SKM-1 (cell line): ENCODE results near the gene UQCR10.
A peak's percentile ranks its signal among the peaks of the same experiment; 100 is the strongest.

ENCODE experiments used
- DNase-seq: peaks from one replicate; lab custom pipeline; 2025; ENCODE audit not compliant: unreplicated experiment; lab: John Stamatoyannopoulos, UW

The UQCR10 gene

GRCh38 chr22:29797351-29797750, 30.2 kb downstream of the UQCR10 start:
- DNase-seq, result peak; percentile 52

- no peak for DNase-seq
These were observed 31.1 kb downstream of the UQCR10 start for GRCh38 chr22:29798318-29798717.

- no peak for DNase-seq
These were observed 31.6 kb downstream of the UQCR10 start for GRCh38 chr22:29798801-29799200.

- DNase-seq, result peak; percentile 86
These were observed 32.1 kb downstream of the UQCR10 start for GRCh38 chr22:29799217-29799680.

- no peak for DNase-seq
These were observed 34.0 kb downstream of the UQCR10 start for GRCh38 chr22:29801153-29801552.

- no peak for DNase-seq
These were observed 34.6 kb downstream of the UQCR10 start for GRCh38 chr22:29801796-29802195.

- no peak for DNase-seq
These were observed 36.0 kb downstream of the UQCR10 start for GRCh38 chr22:29803190-29803589.

- DNase-seq, result no peak
These were observed 37.8 kb downstream of the UQCR10 start for GRCh38 chr22:29804985-29805384.

- no peak for DNase-seq
These were observed 39.0 kb downstream of the UQCR10 start for GRCh38 chr22:29806196-29806595.

GRCh38 chr22:29810216-29810615, 43.0 kb downstream of the UQCR10 start:
- no peak for DNase-seq

GRCh38 chr22:29811377-29811776, 44.2 kb downstream of the UQCR10 start:
- no peak for DNase-seq

GRCh38 chr22:29813126-29813525, 46.0 kb downstream of the UQCR10 start:
- no peak for DNase-seq

- DNase-seq, result no peak
These were observed 46.4 kb downstream of the UQCR10 start for GRCh38 chr22:29813563-29813962.

- no peak for DNase-seq
These were observed 46.8 kb downstream of the UQCR10 start for GRCh38 chr22:29814003-29814402.

GRCh38 chr22:29815580-29815979, 48.4 kb downstream of the UQCR10 start:
- DNase-seq, result no peak

GRCh38 chr22:29816128-29816527, 49.0 kb downstream of the UQCR10 start:
- no peak for DNase-seq

GRCh38 chr22:29816539-29816938, 49.4 kb downstream of the UQCR10 start:
- DNase-seq, result no peak

GRCh38 chr22:29816980-29817379, 49.8 kb downstream of the UQCR10 start:
- no peak for DNase-seq

GRCh38 chr22:29817724-29818123, 50.6 kb downstream of the UQCR10 start:
- DNase-seq, result no peak

- DNase-seq, result no peak
These were observed 52.3 kb downstream of the UQCR10 start for GRCh38 chr22:29819501-29819900.
